ENCODE data around the gene GTF3C4. TPM values are rescaled to one million over a fixed set of nuclear protein-coding genes. Genes with fewer than 3 reads are reported as not detected.

GTF3C4 gene
- total and polyA plus RNA-seq, 10 of the 15 experiments (the other 5 are each of a cell fraction or from before 2014, with no cell fraction given): 3.2 to 18.9 (median 8.2) TPM

DNA sequence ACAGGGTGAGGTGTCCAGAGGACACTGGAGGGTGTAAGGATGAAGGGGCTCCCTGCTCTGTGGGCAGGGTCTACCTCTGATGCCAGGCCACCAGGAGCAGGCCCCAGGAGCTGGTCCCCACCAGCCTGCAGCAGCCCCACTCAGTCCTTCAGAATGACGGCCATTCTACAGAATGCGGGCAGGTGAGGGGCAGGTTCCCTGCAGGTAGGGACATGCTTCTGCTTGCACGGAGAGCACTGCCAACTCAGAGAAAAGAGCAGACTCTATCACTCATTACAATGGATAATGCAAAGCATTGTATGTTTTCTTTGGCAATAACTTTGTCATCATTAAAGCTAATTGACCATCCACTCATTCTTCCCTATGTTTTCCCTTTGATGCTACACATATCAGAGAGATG lies 39.5 kb upstream of the GTF3C4 start:
- no peak for DNase-seq (ENCODE audit: low read depth, low spot score)
- RAD21 ChIA-PET (ENCODE audit: unreplicated experiment): no interaction called here
- no peaks in the 10 kb centered on the region for H3K9me3 ChIP-seq (replicated peaks; ENCODE audit: control insufficient read depth, insufficient read depth, low read length)
- H3K4me3 ChIP-seq: no peak overlapping the region
- no peaks in the 10 kb centered on the region for H3K79me2 ChIP-seq (ENCODE audit: control insufficient read depth, insufficient read depth, low read length)
- SMC1A ChIA-PET (ENCODE audit: uncharacterized antibody, unreplicated experiment): no interaction called here
- 94% methylated on average over 3 of the region's 3 CpGs for WGBS (ENCODE audit: insufficient coverage, insufficient replicate concordance, low lambda C conversion rate, missing lambda C conversion rate)
- no peak overlapping the region for H3K9ac ChIP-seq (ENCODE audit: control insufficient read depth, insufficient read depth, low read length)
- intact Hi-C loops (cut with micrococcal nuclease; ENCODE audit: unreplicated experiment): no loop called here
- no peaks in the 10 kb centered on the region for H3K4me1 ChIP-seq (ENCODE audit: control insufficient read depth, insufficient read depth, low read length)
- no peaks in the 10 kb centered on the region for H3K27me3 ChIP-seq (replicated peaks in 1 of 2; ENCODE audit: control insufficient read depth in 2 of 2, insufficient read depth in 2 of 2, low read length in 1 of 2)
- no peak overlapping the region for H2AFZ ChIP-seq (ENCODE audit: control insufficient read depth, low read depth, low read length)
- H3K36me3 ChIP-seq (ENCODE audit: control insufficient read depth in 2 of 2, insufficient read depth in 2 of 2, low read length in 1 of 2): peaks cover 12 to 26% of the 10 kb centered on the region in 2 experiments; a peak in 3 of 4 replicates
- H3K27ac ChIP-seq (ENCODE audit: control insufficient read depth, insufficient read depth): no peak overlapping the region
- H4K20me1 ChIP-seq (ENCODE audit: control insufficient read depth, insufficient read depth): no peaks in the 10 kb centered on the region
- CTCF ChIA-PET: no interaction called here
- no TSS peak for BruUV-seq (replicated peaks)
- no peak for FAIRE-seq
- in situ Hi-C loops (cut with MboI): no loop called here
- ATAC-seq: no peak
- H3K4me2 ChIP-seq (ENCODE audit: control insufficient read depth, insufficient read depth): no peak overlapping the region
- POLR2A ChIA-PET: no interaction called here
- TF ChIP-seq CEBPB (IDR thresholded peaks at IDR 0.05; ENCODE audit: borderline replicate concordance in 1 of 2, low read depth in 2 of 2, low read length in 2 of 2) (no peak), GATAD2B (conservative IDR thresholded peaks at IDR 0.05; ENCODE audit: low read depth) (no peak), CREB1 (IDR thresholded peaks at IDR 0.05; ENCODE audit: low read depth) (no peak), KAT2A (conservative IDR thresholded peaks at IDR 0.05; ENCODE audit: control insufficient read depth, low read depth, low read length) (no peak), YY1 (IDR thresholded peaks at IDR 0.05; ENCODE audit: low read depth, low read length) (no peak), MEF2B (IDR thresholded peaks at IDR 0.05; ENCODE audit: partially characterized antibody, poor library complexity, severe bottlenecking) (no peak), ZNF217 (IDR thresholded peaks at IDR 0.05) (no peak), SPI1 (IDR thresholded peaks at IDR 0.05; ENCODE audit: borderline replicate concordance, insufficient read depth, low read depth, low read length) (no peak), ZBTB4 (CRISPR knock-in tag; IDR thresholded peaks at IDR 0.05) (no peak)
- TF ChIP-seq, protein P1, sequence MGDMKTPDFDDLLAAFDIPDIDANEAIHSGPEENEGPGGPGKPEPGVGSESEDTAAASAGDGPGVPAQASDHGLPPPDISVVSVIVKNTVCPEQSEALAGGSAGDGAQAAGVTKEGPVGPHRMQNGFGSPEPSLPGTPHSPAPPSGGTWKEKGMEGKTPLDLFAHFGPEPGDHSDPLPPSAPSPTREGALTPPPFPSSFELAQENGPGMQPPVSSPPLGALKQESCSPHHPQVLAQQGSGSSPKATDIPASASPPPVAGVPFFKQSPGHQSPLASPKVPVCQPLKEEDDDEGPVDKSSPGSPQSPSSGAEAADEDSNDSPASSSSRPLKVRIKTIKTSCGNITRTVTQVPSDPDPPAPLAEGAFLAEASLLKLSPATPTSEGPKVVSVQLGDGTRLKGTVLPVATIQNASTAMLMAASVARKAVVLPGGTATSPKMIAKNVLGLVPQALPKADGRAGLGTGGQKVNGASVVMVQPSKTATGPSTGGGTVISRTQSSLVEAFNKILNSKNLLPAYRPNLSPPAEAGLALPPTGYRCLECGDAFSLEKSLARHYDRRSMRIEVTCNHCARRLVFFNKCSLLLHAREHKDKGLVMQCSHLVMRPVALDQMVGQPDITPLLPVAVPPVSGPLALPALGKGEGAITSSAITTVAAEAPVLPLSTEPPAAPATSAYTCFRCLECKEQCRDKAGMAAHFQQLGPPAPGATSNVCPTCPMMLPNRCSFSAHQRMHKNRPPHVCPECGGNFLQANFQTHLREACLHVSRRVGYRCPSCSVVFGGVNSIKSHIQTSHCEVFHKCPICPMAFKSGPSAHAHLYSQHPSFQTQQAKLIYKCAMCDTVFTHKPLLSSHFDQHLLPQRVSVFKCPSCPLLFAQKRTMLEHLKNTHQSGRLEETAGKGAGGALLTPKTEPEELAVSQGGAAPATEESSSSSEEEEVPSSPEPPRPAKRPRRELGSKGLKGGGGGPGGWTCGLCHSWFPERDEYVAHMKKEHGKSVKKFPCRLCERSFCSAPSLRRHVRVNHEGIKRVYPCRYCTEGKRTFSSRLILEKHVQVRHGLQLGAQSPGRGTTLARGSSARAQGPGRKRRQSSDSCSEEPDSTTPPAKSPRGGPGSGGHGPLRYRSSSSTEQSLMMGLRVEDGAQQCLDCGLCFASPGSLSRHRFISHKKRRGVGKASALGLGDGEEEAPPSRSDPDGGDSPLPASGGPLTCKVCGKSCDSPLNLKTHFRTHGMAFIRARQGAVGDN (IDR thresholded peaks at IDR 0.05): no peak
- TF ChIP-seq, protein P2, sequence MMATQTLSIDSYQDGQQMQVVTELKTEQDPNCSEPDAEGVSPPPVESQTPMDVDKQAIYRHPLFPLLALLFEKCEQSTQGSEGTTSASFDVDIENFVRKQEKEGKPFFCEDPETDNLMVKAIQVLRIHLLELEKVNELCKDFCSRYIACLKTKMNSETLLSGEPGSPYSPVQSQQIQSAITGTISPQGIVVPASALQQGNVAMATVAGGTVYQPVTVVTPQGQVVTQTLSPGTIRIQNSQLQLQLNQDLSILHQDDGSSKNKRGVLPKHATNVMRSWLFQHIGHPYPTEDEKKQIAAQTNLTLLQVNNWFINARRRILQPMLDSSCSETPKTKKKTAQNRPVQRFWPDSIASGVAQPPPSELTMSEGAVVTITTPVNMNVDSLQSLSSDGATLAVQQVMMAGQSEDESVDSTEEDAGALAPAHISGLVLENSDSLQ (IDR thresholded peaks at IDR 0.05): no peak
- TF ChIP-seq, protein P3, sequence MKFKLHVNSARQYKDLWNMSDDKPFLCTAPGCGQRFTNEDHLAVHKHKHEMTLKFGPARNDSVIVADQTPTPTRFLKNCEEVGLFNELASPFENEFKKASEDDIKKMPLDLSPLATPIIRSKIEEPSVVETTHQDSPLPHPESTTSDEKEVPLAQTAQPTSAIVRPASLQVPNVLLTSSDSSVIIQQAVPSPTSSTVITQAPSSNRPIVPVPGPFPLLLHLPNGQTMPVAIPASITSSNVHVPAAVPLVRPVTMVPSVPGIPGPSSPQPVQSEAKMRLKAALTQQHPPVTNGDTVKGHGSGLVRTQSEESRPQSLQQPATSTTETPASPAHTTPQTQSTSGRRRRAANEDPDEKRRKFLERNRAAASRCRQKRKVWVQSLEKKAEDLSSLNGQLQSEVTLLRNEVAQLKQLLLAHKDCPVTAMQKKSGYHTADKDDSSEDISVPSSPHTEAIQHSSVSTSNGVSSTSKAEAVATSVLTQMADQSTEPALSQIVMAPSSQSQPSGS (IDR thresholded peaks at IDR 0.05; ENCODE audit: low read length): no peak
- TF ChIP-seq, protein P4, sequence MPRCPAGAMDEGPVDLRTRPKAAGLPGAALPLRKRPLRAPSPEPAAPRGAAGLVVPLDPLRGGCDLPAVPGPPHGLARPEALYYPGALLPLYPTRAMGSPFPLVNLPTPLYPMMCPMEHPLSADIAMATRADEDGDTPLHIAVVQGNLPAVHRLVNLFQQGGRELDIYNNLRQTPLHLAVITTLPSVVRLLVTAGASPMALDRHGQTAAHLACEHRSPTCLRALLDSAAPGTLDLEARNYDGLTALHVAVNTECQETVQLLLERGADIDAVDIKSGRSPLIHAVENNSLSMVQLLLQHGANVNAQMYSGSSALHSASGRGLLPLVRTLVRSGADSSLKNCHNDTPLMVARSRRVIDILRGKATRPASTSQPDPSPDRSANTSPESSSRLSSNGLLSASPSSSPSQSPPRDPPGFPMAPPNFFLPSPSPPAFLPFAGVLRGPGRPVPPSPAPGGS (IDR thresholded peaks at IDR 0.05; ENCODE audit: borderline replicate concordance, insufficient read depth, low read depth, low read length, poor library complexity, severe bottlenecking): no peak
